ENCODE measurements around the gene SUSD1. TPM values are rescaled to one million over a fixed set of nuclear protein-coding genes. Genes with fewer than 3 reads are reported as not detected.

The SUSD1 gene
- total and polyA plus RNA-seq, 5 donors: 4.5 to 13.3 (median 8.7) TPM

DNA sequence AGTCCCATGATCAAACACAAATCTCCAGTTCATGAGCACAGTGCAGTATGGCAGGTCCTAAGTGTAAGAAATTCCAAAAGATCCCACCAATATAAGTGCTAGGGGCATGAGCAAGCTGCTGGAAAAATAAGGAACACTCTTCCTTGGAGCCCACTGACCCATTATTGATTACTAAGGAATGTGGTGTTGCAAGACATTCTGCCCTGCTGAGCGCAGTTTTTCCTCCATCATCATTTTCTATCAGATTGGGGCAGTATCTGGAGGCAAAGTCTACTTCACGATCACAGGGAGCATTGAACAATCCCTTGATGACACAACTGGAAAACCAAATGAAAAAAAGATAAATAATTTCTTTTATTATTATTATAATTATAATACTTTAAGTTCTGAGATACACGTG is 149.2 kb downstream of the SUSD1 start:
- Histone ChIP-seq H3K4me3 (ENCODE audit: low read length) (no peak overlapping the region), H3K9me3 (ENCODE audit: control insufficient read depth, low read length) (no peaks in the 10 kb centered on the region), H3K4me1 (ENCODE audit: control insufficient read depth, insufficient read depth, low read length) (no peaks in the 10 kb centered on the region), H3K27me3 (ENCODE audit: control insufficient read depth, insufficient read depth) (no peaks in the 10 kb centered on the region), H3K27ac (ENCODE audit: low read length) (no peak overlapping the region)
- intact Hi-C loops (cut with DNase I): no loop called here
- 94% methylated on average over 3 of the region's 3 CpGs for WGBS
- DNase-seq: no peak
- no peak for ATAC-seq

DNA sequence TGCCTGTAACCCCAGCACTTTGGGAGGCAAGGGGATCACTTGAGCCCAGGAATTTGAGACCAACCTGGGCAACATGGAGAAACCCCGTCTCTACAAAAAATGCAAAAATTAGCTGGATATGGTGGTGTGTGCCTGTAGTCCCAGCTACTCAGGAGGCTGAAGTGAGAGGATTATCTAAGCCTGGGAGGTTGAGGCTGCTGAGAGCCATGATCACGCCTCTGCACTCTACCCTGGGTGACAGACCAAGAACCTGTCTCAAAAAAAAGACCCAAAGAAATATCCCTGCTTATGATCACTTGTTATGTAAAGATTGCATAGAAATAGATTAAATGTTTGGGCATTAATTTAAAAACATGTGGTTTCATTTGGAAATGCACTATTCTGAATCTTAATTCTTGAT is 153.4 kb downstream of the SUSD1 start:
- Histone ChIP-seq H3K4me3 (ENCODE audit: low read length) (no peak overlapping the region), H3K27ac (ENCODE audit: low read length) (no peak overlapping the region), H3K27me3 (ENCODE audit: control insufficient read depth, insufficient read depth) (no peaks in the 10 kb centered on the region), H3K9me3 (ENCODE audit: control insufficient read depth, low read length) (no peaks in the 10 kb centered on the region), H3K4me1 (ENCODE audit: control insufficient read depth, insufficient read depth, low read length) (no peaks in the 10 kb centered on the region)
- intact Hi-C loops (cut with DNase I): no loop called here
- DNase-seq: no peak
- 95% methylated on average over 2 of the region's 2 CpGs for WGBS
- no peak for ATAC-seq

DNA sequence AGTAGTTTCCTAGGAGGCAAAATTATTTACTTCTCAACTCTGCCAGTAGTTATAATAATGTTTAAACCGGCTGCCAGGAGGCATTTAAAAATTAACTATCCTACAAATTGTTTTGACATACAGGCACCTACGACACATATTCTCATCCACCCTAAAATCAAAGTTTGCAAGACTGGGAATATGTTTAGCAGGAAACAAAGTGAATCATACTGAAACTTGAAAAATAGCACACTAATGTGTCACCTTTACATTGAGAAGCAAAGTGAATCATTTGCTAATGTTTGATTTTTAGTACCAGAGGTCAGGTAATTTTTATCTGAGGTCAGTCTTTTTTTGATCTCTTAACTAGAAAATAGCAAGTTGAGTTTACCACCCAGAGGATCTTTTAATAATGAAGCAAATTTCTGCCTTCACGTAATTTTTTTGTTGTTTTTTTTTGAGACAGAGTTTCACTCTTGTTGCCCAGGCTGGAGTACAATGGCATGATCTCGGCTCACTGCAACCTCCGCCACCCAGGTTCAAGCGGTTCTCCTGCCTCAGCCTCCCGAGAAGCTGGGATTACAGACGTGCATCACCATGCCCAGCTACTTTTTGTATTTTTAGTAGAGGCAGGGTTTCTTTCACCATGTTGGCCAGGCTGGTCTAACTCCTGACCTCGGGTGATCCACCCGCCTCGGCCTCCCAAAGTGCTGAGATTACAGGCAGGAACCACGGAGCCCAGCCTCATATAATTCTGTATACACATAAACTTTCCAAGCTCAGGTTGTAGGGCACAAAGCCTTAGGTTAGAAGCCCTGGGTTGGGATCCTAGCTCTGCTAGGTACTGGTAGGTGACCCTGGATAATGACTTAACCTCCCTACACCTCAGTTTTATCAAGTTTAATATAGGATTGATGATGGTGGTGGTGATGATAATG is 154.2 kb downstream of the SUSD1 start:
- no peak overlapping the region for H3K27ac ChIP-seq (ENCODE audit: low read length)

DNA sequence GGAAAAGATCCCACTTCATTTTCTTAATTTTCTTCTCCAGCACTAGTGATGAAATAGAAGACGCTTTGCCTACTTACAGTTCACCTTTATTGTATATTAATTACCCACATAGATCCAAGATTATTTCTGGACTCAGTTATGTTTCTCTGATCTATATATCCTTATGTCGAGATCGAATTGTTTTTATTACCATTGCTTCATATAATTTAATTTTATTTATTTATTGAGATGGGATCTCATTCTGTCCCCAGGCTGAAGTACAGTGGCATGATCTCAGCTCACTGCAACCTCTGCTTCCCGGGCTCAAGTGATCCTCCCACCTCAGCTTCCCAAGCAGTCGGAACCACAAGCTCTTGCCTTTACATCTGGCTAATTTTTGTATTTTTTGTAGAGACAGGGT is 157.2 kb downstream of the SUSD1 start:
- Histone ChIP-seq H3K27ac (ENCODE audit: low read length) (no peak overlapping the region), H3K4me3 (ENCODE audit: low read length) (no peak overlapping the region), H3K9me3 (ENCODE audit: control insufficient read depth, low read length) (no peaks in the 10 kb centered on the region), H3K27me3 (ENCODE audit: control insufficient read depth, insufficient read depth) (no peaks in the 10 kb centered on the region), H3K4me1 (ENCODE audit: control insufficient read depth, insufficient read depth, low read length) (no peaks in the 10 kb centered on the region)
- no peak for ATAC-seq
- WGBS: 94% methylated on average over 5 of the region's 5 CpGs
- intact Hi-C loops (cut with DNase I): no loop called here
- no peak for DNase-seq

More for the DNA sequence above, 154.2 kb downstream of the SUSD1 start:
- no peaks in the 10 kb centered on the region for H3K27me3 ChIP-seq (ENCODE audit: control insufficient read depth, insufficient read depth)
- 88% methylated on average over 12 of the region's 12 CpGs for WGBS
- no peak overlapping the region for H3K4me3 ChIP-seq (ENCODE audit: low read length)
- H3K9me3 ChIP-seq (ENCODE audit: control insufficient read depth, low read length): no peaks in the 10 kb centered on the region
- intact Hi-C loops (cut with DNase I): no loop called here
- DNase-seq (no peak), ATAC-seq (no peak)
- H3K4me1 ChIP-seq (ENCODE audit: control insufficient read depth, insufficient read depth, low read length): no peaks in the 10 kb centered on the region

DNA sequence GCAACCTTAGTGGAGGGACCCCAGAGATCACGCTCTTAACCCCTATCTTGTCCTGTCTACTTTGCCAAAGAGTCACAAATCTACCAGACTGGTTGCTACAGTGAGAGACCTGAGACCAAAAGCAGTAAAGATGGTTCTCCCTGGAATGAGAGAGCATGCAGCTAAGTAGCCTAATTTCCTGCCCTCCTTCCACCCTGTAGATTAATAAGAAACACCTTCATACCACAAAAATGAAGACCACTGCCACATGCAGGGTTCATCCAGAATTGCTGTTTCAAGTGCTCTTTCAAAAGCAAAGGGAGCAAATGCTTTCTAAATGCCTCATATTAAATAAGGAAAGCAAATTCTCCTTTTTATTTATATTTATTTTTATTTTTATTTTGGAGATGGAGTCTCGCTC is 159.4 kb downstream of the SUSD1 start:
- Histone ChIP-seq H3K27ac (ENCODE audit: low read length) (no peak overlapping the region), H3K27me3 (ENCODE audit: control insufficient read depth, insufficient read depth) (no peaks in the 10 kb centered on the region), H3K4me3 (ENCODE audit: low read length) (no peak overlapping the region), H3K9me3 (ENCODE audit: control insufficient read depth, low read length) (no peaks in the 10 kb centered on the region), H3K4me1 (ENCODE audit: control insufficient read depth, insufficient read depth, low read length) (no peaks in the 10 kb centered on the region)
- ATAC-seq (no peak), DNase-seq (no peak)
- 72% methylated on average over 2 of the region's 2 CpGs for WGBS
- intact Hi-C loops (cut with DNase I): no loop called here

DNA sequence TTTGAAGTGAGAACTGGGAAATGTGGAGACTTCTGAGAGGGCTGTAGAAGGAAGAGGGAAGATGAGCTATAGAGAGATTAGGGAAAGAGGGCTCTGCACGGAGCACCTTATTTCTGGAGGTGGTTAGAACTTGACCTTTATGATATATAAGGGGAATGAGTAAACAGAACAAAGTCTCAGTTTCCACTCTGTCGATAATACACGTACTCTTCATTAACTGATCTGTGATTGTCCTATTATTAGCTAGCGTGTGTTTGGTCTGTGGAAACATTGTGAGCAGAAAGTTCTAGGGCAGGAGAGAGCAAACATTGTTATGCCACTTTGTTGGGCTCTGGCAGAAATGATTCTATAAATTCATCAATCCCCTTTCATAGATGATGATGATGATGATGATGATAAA is 159.9 kb downstream of the SUSD1 start:
- H3K4me3 ChIP-seq (ENCODE audit: low read length): no peak overlapping the region
- DNase-seq: no peak
- H3K27me3 ChIP-seq (ENCODE audit: control insufficient read depth, insufficient read depth): no peaks in the 10 kb centered on the region
- ATAC-seq: no peak
- no peak overlapping the region for H3K27ac ChIP-seq (ENCODE audit: low read length)
- intact Hi-C loops (cut with DNase I): no loop called here
- WGBS: 88% methylated on average over 4 of the region's 4 CpGs
- H3K4me1 ChIP-seq (ENCODE audit: control insufficient read depth, insufficient read depth, low read length): no peaks in the 10 kb centered on the region
- no peaks in the 10 kb centered on the region for H3K9me3 ChIP-seq (ENCODE audit: control insufficient read depth, low read length)

DNA sequence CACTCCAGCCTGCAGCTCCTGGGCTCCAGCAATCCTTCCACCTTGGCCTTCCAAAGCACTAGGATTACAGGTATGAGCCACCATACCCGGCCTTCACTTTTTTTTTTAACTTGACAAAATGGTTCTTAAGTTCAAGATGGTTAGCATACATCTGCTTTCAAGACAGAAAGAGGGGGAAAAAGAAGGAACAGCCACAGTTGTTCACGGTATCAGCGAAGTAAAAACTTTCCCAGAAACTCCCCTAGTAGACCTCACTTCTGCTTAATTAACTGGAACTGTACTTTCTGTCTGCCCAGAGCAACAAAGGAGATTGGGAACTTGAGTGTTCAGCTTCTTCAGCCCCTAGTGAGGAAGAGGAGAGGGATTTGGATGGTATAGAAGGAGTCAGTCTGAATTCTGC is 161.8 kb downstream of the SUSD1 start:
- H3K27ac ChIP-seq (ENCODE audit: low read length): no peak overlapping the region
- ATAC-seq: no peak

DNA sequence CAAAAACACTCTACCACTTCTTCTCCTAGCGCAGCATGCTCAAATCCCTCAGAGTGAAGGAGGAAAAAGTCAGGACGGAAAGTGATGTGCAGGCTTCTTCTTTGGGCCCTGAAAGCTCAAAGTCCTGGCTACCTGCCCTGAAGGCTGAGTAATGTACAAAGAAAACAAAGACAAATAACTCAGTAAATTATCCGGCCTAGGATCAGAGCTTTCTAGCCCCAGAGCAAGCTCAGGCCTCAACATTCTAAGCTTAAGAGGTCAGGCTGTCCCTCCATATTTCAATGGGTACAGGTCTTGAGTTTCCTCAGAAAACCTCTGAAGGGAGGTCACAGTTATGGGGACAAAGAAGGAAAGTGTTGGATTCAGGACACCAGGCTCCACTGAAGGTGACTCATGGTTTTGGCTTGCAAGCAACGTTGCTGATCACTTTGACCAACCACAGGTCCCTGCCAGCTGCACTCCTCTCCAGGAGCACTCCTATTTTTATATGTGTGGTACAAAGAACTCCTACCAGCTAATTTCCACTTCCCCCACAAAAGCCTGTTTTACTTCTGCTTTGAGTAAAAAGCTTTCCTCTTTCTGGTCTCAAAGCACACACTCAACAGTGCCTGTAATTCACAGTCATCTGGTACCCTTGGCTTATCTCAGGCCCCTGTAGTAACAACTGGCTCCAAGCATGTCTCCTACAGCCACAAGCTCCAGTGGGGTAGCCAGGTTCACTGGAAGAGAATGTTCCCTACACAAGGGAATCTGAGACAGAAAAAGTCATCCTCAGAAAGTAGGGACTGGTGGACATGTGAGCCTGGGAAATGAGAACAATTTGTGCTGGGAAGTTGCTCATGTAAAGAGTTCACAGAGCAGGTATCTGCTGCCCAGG is 162.8 kb downstream of the SUSD1 start:
- Histone ChIP-seq H3K4me3 (ENCODE audit: low read length) (no peak overlapping the region), H3K4me1 (ENCODE audit: control insufficient read depth, insufficient read depth, low read length) (no peaks in the 10 kb centered on the region), H3K27ac (ENCODE audit: low read length) (peak overlapping the region; percentile 56), H3K27me3 (ENCODE audit: control insufficient read depth, insufficient read depth) (no peaks in the 10 kb centered on the region), H3K9me3 (ENCODE audit: control insufficient read depth, low read length) (no peaks in the 10 kb centered on the region)
- DNase-seq (peak in 2 of 3 donors; percentile 47 to 67), ATAC-seq (peak; percentile 90)
- intact Hi-C loops (cut with DNase I): no loop called here
- 39% methylated on average over 4 of the region's 4 CpGs for WGBS

More for the DNA sequence above, 161.8 kb downstream of the SUSD1 start:
- no peaks in the 10 kb centered on the region for H3K9me3 ChIP-seq (ENCODE audit: control insufficient read depth, low read length)
- WGBS: 91% methylated on average over 3 of the region's 3 CpGs
- no peaks in the 10 kb centered on the region for H3K4me1 ChIP-seq (ENCODE audit: control insufficient read depth, insufficient read depth, low read length)
- no peak overlapping the region for H3K4me3 ChIP-seq (ENCODE audit: low read length)
- no peaks in the 10 kb centered on the region for H3K27me3 ChIP-seq (ENCODE audit: control insufficient read depth, insufficient read depth)
- intact Hi-C loops (cut with DNase I): no loop called here
- DNase-seq: no peak

DNA sequence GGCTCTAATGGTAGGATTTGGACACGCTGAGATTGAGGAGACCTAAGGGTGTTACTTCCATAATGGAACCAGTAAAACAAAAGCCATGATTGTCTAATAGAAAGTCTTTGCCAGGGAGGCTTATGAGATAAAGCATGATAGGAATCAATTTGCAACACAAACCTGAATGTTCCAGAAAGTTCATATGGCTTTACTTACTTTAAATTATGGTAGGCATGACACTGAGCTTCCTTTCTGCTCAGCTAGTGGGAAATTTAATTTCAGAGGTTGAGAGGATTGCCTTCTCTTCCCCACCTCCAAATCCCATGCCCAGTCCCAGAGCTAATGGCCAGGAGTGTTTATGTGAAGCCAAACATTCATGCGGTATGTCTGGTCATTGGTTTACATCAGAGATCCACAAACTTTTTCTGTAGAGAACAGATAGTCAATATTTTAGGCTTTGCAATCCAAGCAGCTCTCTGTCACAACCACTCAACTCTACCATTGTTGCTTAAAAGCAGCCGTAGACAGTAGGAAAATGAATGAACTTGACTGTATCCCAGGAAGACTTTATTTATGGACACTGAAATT is 164.0 kb downstream of the SUSD1 start:
- H3K9me3 ChIP-seq (ENCODE audit: control insufficient read depth, low read length): no peaks in the 10 kb centered on the region
- H3K27ac ChIP-seq (ENCODE audit: low read length): no peak overlapping the region
- intact Hi-C loops (cut with DNase I): no loop called here
- no peak overlapping the region for H3K4me3 ChIP-seq (ENCODE audit: low read length)
- 92% methylated on average over 3 of the region's 3 CpGs for WGBS
- no peaks in the 10 kb centered on the region for H3K27me3 ChIP-seq (ENCODE audit: control insufficient read depth, insufficient read depth)
- no peaks in the 10 kb centered on the region for H3K4me1 ChIP-seq (ENCODE audit: control insufficient read depth, insufficient read depth, low read length)
- ATAC-seq (no peak), DNase-seq (no peak)

DNA sequence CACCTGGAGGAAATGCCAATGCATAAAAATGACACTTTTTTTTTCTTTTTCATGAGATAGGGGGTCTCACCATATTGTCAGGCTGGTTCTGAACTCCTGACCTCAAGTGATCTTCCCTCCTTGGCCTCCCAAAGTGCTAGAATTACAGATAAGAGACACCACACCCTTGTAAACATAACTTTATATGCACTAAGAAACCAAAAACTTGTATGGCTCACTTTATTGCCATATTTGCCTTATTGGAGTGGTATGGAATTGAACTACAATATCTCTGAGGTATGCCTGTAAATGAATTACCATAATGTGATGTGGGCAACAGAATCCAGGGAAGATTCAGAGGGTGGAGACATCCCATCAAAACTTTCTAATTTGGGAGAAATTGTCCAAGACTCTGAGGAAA is 164.6 kb downstream of the SUSD1 start:
- Histone ChIP-seq H3K9me3 (ENCODE audit: control insufficient read depth, low read length) (no peaks in the 10 kb centered on the region), H3K4me1 (ENCODE audit: control insufficient read depth, insufficient read depth, low read length) (no peaks in the 10 kb centered on the region), H3K4me3 (ENCODE audit: low read length) (no peak overlapping the region), H3K27ac (ENCODE audit: low read length) (no peak overlapping the region), H3K27me3 (ENCODE audit: control insufficient read depth, insufficient read depth) (no peaks in the 10 kb centered on the region)
- ATAC-seq (no peak), DNase-seq (no peak)
- intact Hi-C loops (cut with DNase I): no loop called here

DNA sequence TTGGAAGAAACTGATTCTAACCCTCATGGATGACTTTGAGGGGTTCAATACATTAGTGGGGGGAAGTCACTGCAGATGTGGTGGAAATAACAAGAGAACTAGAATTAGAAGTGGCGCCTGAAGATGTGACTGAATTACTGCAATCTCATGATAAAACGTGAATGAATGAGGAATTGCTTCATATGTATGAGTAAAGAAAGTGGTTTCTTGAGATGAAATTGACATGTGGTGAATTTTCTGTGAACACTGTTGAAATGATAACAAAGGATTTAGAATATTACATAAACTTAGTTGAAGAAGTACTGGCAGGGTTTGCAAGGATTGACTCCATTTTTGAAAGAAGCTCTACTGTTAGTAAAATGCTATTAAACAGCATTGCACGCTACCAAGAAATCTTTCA is 165.4 kb downstream of the SUSD1 start:
- intact Hi-C loops (cut with DNase I): no loop called here
- Histone ChIP-seq H3K27ac (ENCODE audit: low read length) (no peak overlapping the region), H3K4me3 (ENCODE audit: low read length) (no peak overlapping the region), H3K9me3 (ENCODE audit: control insufficient read depth, low read length) (no peaks in the 10 kb centered on the region), H3K27me3 (ENCODE audit: control insufficient read depth, insufficient read depth) (no peaks in the 10 kb centered on the region), H3K4me1 (ENCODE audit: control insufficient read depth, insufficient read depth, low read length) (no peaks in the 10 kb centered on the region)
- no peak for ATAC-seq
- WGBS: 86% methylated on average over 3 of the region's 3 CpGs
- DNase-seq: no peak

Data from right cardiac atrium (tissue), 5 donors.